Measurements from ENCODE around the gene TBC1D22A.
"Not testable (repeated sequence)": the region's sequence is repeated elsewhere in the genome, so short reads cannot be mapped to it uniquely, and the experiment has no call there.

The TBC1D22A gene

GRCh38 chr22:47166446-47167016, 404.1 kb downstream of the TBC1D22A start:
- no peak for DNase-seq

GRCh38 chr22:47167056-47167455, 404.6 kb downstream of the TBC1D22A start:
- DNase-seq = no peak

GRCh38 chr22:47167921-47168320, 405.5 kb downstream of the TBC1D22A start:
- DNase-seq = not testable (repeated sequence)

- no peak for DNase-seq
These were observed 406.0 kb downstream of the TBC1D22A start for GRCh38 chr22:47168441-47168840.

- DNase-seq = no peak
These were observed 406.7 kb downstream of the TBC1D22A start for GRCh38 chr22:47168900-47169800.

- DNase-seq = no peak
These were observed 407.3 kb downstream of the TBC1D22A start for GRCh38 chr22:47169801-47170140.

- not testable (repeated sequence) for DNase-seq
These were observed 408.3 kb downstream of the TBC1D22A start for GRCh38 chr22:47170511-47171440.

GRCh38 chr22:47171441-47172221, 409.2 kb downstream of the TBC1D22A start:
- DNase-seq = no peak

- no peak for DNase-seq
These were observed 410.5 kb downstream of the TBC1D22A start for GRCh38 chr22:47172771-47173534.

GRCh38 chr22:47173535-47174021, 411.1 kb downstream of the TBC1D22A start:
- no peak for DNase-seq

GRCh38 chr22:47174096-47174495, 411.6 kb downstream of the TBC1D22A start:
- no peak for DNase-seq

GRCh38 chr22:47174671-47175112, 412.2 kb downstream of the TBC1D22A start:
- no peak for DNase-seq

- DNase-seq = no peak
These were observed 412.9 kb downstream of the TBC1D22A start for GRCh38 chr22:47175151-47176025.

GRCh38 chr22:47176026-47176389, 413.6 kb downstream of the TBC1D22A start:
- DNase-seq = no peak

GRCh38 chr22:47176573-47177333, 414.3 kb downstream of the TBC1D22A start:
- DNase-seq = no peak

GRCh38 chr22:47177334-47177815, 414.9 kb downstream of the TBC1D22A start:
- DNase-seq = no peak

- no peak for DNase-seq
These were observed 415.9 kb downstream of the TBC1D22A start for GRCh38 chr22:47178339-47178738.

- no peak for DNase-seq
These were observed 418.3 kb downstream of the TBC1D22A start for GRCh38 chr22:47180796-47181195.

- DNase-seq = no peak
These were observed 424.9 kb downstream of the TBC1D22A start for GRCh38 chr22:47187176-47187957.
